HG02588 (cell line): ENCODE results near the gene AKAP6.
"Not testable (repeated sequence)": the region's sequence is repeated elsewhere in the genome, so short reads cannot be mapped to it uniquely, and the experiment has no call there.

Experiments used
- ATAC-seq: cut with Tn5 transposase; IDR thresholded peaks from one replicate; pipeline ENCODE4 v1.9.1; 2021; ENCODE audit warnings: mild to moderate bottlenecking, moderate library complexity; ENCODE audit not compliant: unreplicated experiment

Gene AKAP6

DNA sequence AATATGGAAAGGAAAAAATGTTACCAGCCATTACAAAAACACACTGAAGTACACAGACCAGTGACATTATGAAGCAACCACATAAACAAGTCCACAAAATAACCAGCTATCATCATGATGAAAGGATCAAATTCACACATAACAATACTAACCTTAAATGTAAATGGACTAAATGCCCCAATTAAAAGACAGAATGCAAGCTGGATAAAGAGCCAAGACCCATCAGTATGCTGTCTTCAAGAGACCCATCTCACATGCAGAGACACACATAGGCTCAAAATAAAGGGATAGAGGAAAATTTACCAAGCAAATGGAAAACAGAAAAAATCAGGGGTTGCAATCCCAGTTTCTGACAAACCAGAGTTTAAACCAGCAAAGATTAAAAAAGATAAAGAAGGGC lies 463.9 kb downstream of the AKAP6 start:
- not testable (repeated sequence) for ATAC-seq

GRCh38 chr14:32800320-32800719 lies 471.2 kb downstream of the AKAP6 start:
- no peak for ATAC-seq

GRCh38 chr14:32802295-32802694 lies 473.2 kb downstream of the AKAP6 start:
- ATAC-seq, result no peak

DNA sequence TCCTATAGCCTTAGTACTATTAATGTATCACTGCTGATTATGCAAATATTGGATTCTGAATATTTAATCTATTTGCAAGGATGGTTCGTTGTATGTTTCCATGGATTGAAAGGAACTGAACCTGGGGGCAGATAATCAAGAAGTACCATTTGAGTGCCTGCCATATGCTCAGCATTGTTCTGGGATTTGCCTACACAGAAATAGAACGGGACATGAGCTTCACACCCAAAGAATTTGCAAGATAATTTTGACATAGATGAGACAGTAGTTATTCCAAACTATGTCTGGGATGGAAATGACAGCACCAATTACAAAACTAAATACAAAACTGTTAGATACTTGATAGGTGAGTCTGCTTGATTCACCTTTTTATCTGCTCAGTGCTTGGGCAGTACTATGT lies 476.9 kb downstream of the AKAP6 start:
- ATAC-seq, result no peak

GRCh38 chr14:32808644-32809043 lies 479.5 kb downstream of the AKAP6 start:
- no peak for ATAC-seq

- ATAC-seq, result no peak
Observed at GRCh38 chr14:32809255-32809654, 480.2 kb downstream of the AKAP6 start.

DNA sequence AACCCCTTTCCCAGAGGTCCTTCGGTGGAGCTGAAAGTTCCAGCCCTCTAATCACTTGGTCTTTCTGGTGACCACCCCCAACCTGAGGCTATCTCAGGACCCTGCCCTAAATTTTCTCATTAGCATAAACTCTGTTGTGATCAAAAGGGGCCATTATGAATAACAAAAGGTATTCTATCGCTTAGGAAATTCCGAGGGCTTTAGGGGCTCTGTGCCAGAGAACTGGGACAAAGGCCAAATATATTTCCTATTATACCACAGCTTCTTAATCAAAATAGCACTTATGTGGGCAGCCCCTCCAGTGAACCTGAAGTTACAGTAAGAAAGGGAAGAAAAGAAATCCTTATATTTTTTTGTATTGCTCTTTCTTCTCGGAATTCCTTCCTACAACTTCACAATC lies 484.3 kb downstream of the AKAP6 start:
- ATAC-seq, result no peak

GRCh38 chr14:32814721-32815120 lies 485.6 kb downstream of the AKAP6 start:
- ATAC-seq, result no peak

DNA sequence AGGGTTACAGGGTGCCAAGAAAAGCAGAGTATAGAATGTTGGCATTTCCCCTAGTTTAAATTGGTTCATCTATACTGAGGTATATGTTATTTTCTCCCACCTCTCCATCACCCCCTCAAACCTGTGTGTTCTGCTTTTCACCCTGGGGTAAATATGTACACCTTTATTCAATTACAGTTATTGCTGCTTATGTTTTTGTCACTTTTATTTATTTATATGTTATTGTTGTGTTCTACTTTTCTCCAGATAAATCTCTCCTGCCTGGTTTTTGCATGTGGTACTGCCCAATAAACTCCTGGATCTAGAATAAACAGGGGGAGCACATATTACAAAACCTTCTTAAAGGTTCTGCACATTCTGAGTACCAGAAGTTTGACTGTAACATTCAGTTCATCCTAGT lies 487.5 kb downstream of the AKAP6 start:
- no peak for ATAC-seq

DNA sequence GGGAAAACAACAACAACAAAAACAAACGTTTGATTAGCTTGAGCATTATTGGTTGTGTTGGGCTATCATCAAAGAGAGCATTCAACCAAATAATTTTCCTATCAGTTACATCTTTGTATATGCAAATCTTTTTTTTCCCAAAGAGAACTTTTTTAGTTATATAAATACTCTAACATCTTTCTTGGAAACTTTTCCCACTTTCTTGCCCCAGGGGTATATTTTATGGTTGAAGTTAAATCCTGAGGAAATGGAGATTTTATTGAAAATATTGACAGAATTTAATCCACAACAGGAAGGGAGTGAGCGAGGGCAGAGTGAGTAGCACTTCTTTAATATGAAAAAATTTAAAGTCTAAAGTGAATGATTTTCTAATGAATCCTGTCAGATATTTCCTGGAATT lies 488.7 kb downstream of the AKAP6 start:
- ATAC-seq, result no peak

DNA sequence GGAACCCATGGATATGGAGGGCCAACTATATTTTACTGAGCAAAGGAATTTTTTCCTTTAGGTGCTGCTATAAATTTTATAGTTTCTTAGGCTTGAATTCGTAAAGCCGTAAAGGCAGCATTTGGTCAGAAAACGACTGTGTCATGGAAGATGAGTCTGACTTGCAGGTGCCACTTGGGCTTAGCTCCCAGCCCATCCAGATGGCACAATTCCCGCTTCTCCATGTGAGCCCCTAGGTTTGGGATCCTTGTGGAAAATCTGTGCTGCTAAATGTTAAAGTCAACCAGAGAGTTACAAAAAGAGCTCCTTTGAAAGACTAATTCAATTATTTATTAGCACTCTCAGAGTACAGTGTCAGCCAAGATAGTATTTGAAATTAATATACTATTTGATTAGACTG lies 489.5 kb downstream of the AKAP6 start:
- ATAC-seq, result no peak

DNA sequence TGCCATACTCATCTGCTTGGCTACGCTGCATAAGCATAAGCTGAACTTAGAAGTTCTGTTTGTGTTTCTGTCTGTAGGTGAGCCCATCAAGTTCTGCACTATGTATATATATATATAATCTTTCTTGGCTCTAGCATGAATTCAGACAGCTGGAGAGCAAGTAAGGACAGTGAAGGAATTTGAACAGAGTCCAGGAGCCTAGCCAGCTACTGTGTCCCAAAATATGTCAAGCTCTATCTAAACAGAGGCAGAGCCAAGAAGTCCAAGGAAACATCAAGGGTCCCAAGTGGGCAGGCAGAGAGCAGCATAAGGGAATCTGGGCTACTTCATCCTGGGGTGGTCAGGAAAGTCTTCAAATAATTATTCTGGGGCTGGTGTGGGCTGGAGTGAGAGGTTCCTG lies 491.1 kb downstream of the AKAP6 start:
- ATAC-seq, result no peak

DNA sequence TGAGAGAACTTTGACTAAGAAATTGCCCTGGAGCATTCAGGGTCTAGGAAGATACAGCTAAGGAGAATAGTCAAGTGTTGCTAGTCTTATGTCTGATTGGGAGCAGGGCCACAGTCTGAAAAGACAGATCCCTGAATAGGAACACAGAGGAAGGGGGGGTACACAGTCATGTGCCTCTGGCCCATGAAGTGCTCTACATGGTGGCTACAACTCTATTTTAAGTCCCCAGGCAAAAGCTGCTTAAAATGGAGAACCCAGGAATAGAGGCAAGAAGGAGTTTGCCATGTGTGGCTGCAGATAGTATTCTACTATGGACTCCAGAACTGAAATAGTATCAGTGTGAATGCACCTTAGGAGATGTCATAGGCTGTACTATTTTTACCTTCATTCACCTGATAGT lies 491.6 kb downstream of the AKAP6 start:
- ATAC-seq, result no peak

GRCh38 chr14:32821964-32822653 lies 493.0 kb downstream of the AKAP6 start:
- ATAC-seq, result no peak

GRCh38 chr14:32823706-32824105 lies 494.6 kb downstream of the AKAP6 start:
- no peak for ATAC-seq

DNA sequence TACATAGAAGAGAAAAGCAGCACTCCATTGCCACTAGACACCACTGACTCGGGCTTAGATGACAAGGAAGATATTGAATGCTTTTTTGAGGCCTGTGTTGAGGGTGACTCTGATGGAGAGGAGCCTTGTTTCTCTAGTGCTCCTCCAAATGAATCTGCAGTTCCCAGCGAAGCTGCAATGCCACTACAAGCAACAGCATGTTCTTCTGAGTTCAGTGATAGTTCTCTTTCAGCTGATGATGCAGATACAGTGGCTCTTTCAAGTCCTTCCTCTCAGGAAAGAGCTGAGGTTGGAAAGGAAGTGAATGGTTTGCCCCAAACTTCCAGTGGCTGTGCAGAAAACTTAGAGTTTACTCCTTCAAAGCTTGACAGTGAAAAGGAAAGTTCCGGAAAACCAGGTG lies 495.1 kb downstream of the AKAP6 start:
- ATAC-seq, result no peak

- ATAC-seq, result no peak
Observed at GRCh38 chr14:32825058-32825457, 496.0 kb downstream of the AKAP6 start.

GRCh38 chr14:32826404-32827082 lies 497.4 kb downstream of the AKAP6 start:
- ATAC-seq, result no peak

- ATAC-seq, result no peak
Observed at GRCh38 chr14:32827514-32827913, 498.4 kb downstream of the AKAP6 start.

DNA sequence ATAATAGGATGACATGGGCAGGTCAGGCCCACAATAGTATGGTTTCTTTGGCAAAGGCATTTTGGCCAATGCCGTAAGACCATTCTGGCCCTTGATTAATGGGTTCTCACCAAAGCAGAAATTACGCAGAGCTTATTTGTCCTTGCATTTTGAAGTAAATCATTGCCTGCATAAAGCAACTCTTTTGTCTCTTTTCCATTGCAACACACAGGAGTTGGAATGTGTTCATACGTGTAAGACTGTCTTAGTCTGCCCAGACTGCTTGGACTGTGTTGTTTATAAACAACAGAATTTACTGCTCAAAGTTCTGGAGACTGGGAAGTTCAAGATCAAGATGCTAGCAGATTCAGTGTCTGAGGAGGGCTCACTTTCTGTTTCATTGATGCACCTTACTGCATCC lies 506.8 kb downstream of the AKAP6 start:
- ATAC-seq, result no peak

- no peak for ATAC-seq
Observed at GRCh38 chr14:32841698-32842097, 512.6 kb downstream of the AKAP6 start.

DNA sequence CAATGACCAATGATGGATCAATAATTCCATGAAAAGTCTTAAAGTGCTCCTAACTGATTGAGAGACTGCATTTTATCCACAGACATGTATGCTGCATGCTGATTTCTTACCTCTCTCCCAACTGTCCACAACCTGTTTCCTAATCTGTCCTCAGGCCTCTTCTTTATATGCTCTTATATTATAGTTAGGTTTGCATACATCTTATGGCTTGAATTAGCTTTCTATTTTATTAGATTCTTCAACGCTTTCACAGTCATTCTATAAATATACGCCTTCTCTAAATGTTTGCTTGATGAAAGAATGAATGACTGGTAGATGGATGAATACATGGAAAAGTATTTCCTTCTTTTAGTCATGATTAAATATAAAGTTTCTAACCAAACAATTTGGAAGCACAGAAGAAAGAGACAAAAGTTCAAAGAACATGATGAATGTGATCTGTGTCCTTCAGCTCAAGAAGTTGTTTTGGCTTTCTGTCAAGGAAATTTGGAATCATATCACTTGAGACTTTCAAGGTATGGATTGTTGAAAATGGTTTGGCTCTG lies 517.8 kb downstream of the AKAP6 start:
- no peak for ATAC-seq
